CD14-positive monocyte (primary cell): ENCODE data around the gene RPS13. TPM values are rescaled to one million over a fixed set of nuclear protein-coding genes. Genes with fewer than 3 reads are reported as not detected.
"Not testable (repeated sequence)": the region's sequence is repeated elsewhere in the genome, so short reads cannot be mapped to it uniquely, and the experiment has no call there.

ENCODE experiments used
- DNase-seq, 3 donors: peaks; one replicate each; pipeline ENCODE4 v3.0.0-alpha.2; 2011 to 2022
- H2AFZ ChIP-seq: 2 replicates; pipeline ENCODE4 v1.6.0; 2012; ENCODE audit warnings: mild to moderate bottlenecking, low read depth, low read length, inconsistent platforms; ENCODE audit not compliant: insufficient read depth, poor library complexity, severe bottlenecking
- H3K27ac ChIP-seq, 2 donors: 1 replicate in 1 of 2; 2 replicates in 1 of 2; pipeline ENCODE4 v1.5.1; 2012 to 2013; ENCODE audit warnings: low read length in 2 of 2, control low read depth in 1 of 2, inconsistent platforms in 1 of 2, low read depth in 1 of 2, mild to moderate bottlenecking in 1 of 2
- H3K27me3 ChIP-seq, 2 donors: one replicate each; pipeline versions ENCODE4 v1.6.0 to v1.6.1; 2011 to 2013; ENCODE audit warnings: low read length in 2 of 2; ENCODE audit not compliant: control insufficient read depth in 2 of 2, insufficient read depth in 2 of 2
- H3K36me3 ChIP-seq, 2 donors: replicated peaks in 1 of 2; 1 replicate in 1 of 2; 2 replicates in 1 of 2; pipeline versions ENCODE4 v1.5.1 to v1.6.1; 2012 to 2013; ENCODE audit warnings: low read length in 2 of 2, control low read depth in 1 of 2, inconsistent platforms in 1 of 2, mild to moderate bottlenecking in 1 of 2; ENCODE audit not compliant: insufficient read depth in 2 of 2, control insufficient read depth in 1 of 2
- H3K4me1 ChIP-seq, 2 donors: 1 replicate in 1 of 2; 2 replicates in 1 of 2; pipeline versions ENCODE4 v1.5.1 to v1.6.1; 2012 to 2013; ENCODE audit warnings: low read length in 2 of 2, control low read depth in 1 of 2, inconsistent platforms in 1 of 2, mild to moderate bottlenecking in 1 of 2, moderate library complexity in 1 of 2; ENCODE audit not compliant: insufficient read depth in 2 of 2, control insufficient read depth in 1 of 2
- H3K4me2 ChIP-seq: replicated peaks from 2 replicates; pipeline ENCODE3; 2012; ENCODE audit warnings: low read length, moderate library complexity, mild to moderate bottlenecking; ENCODE audit not compliant: poor library complexity, severe bottlenecking; ENCODE audit errors: extremely low read depth
- H3K4me3 ChIP-seq, 3 experiments: fragments of 200-600 bp in 1 of 3; sonication (generic) in 1 of 3; replicated peaks in 1 of 3; 1 replicate in 2 of 3; 2 replicates in 1 of 3; pipeline ENCODE4 v1.5.1; 2011 to 2013; ENCODE audit warnings: low read length in 3 of 3, mild to moderate bottlenecking in 3 of 3, control low read depth in 2 of 3, low read depth in 2 of 3, inconsistent platforms in 1 of 3, moderate library complexity in 1 of 3
- H3K79me2 ChIP-seq: 2 replicates; pipeline ENCODE4 v1.6.0; 2012; ENCODE audit warnings: mild to moderate bottlenecking, control low read depth, inconsistent platforms, low read length, moderate library complexity; ENCODE audit not compliant: insufficient read depth
- H3K9ac ChIP-seq: 2 replicates; pipeline ENCODE4 v1.6.0; 2017; ENCODE audit warnings: low read length, mild to moderate bottlenecking; ENCODE audit not compliant: insufficient read depth, poor library complexity, severe bottlenecking
- H3K9me3 ChIP-seq, 2 donors: replicated peaks in 1 of 2; 1 replicate in 1 of 2; 2 replicates in 1 of 2; pipeline versions ENCODE4 v1.5.1 to v1.6.1; 2012 to 2013; ENCODE audit warnings: low read length in 2 of 2, control low read depth in 1 of 2; ENCODE audit not compliant: control insufficient read depth in 1 of 2, insufficient read depth in 1 of 2
- H4K20me1 ChIP-seq: 2 replicates; pipeline ENCODE4 v1.6.0; 2012; ENCODE audit warnings: mild to moderate bottlenecking, low read length, control low read depth, moderate library complexity; ENCODE audit not compliant: insufficient read depth
- H3K27ac Mint-ChIP-seq, 7 donors: one replicate each; pipeline ENCODE4 v1.8.0; 2020; ENCODE audit warnings: mild to moderate bottlenecking in 7 of 7, mixed read lengths in 7 of 7, moderate library complexity in 6 of 7, inconsistent platforms in 2 of 7
- H3K27me3 Mint-ChIP-seq, 3 donors: one replicate each; pipeline ENCODE4 v1.8.0; 2021 to 2022; ENCODE audit warnings: low read depth in 3 of 3, mild to moderate bottlenecking in 3 of 3, mixed read lengths in 3 of 3, moderate library complexity in 3 of 3, inconsistent platforms in 1 of 3
- H3K36me3 Mint-ChIP-seq, 2 donors: one replicate each; pipeline ENCODE4 v1.8.0; 2020; ENCODE audit warnings: mixed read lengths in 2 of 2, inconsistent platforms in 1 of 2, mild to moderate bottlenecking in 1 of 2
- H3K4me1 Mint-ChIP-seq: one replicate; pipeline ENCODE4 v1.8.0; 2020; ENCODE audit warnings: mild to moderate bottlenecking, mixed read lengths
- H3K4me3 Mint-ChIP-seq, 2 donors: one replicate each; pipeline ENCODE4 v1.8.0; 2020; ENCODE audit warnings: mild to moderate bottlenecking in 2 of 2, mixed read lengths in 2 of 2, moderate library complexity in 1 of 2
- H3K9me3 Mint-ChIP-seq, 7 donors: one replicate each; pipeline ENCODE4 v1.8.0; 2020 to 2022; ENCODE audit warnings: mixed read lengths in 7 of 7, mild to moderate bottlenecking in 6 of 7, moderate library complexity in 6 of 7, inconsistent platforms in 2 of 7
- WGBS: methylation state at CpG from one replicate; pipeline ENCODE4 v1.1.5; 2013; ENCODE audit warnings: missing lambda C conversion rate; ENCODE audit not compliant: insufficient coverage; 5-methylcytosine and 5-hydroxymethylcytosine counted together
- intact Hi-C, 2 donors: fragments of 100-400 bp; cut with micrococcal nuclease; formaldehyde crosslinking; loops; one replicate each; pipeline versions ENCODE4 v1.15.0 to v1.15.1; 2023
- polyA plus RNA-seq, 3 donors: library from polyadenylated mRNA; depleted of rRNA in 1 of 3; unstranded in 2 of 3; stranded (reverse) in 1 of 3; fragments of 300-500 nt in 2 of 3; fragments of >200 nt in 1 of 3; fragmentation: Illumina TruSeq in 2 of 3; gene quantifications; 1 replicate in 2 of 3; 2 replicates in 1 of 3; pipeline ENCODE4 v1.2.3, GENCODE V29; 2012 to 2021
- TF ChIP-seq, protein P1 (sequence below): fragments of 200-600 bp; IDR thresholded peaks from one replicate; pipeline ENCODE4 v1.8.0; 2022; ENCODE audit warnings: antibody characterized with exemption, mild to moderate bottlenecking

RPS13 gene
- polyA plus RNA-seq, 3 donors: 1,050 to 1,357 (median 1,271) TPM

GRCh38 chr11:17063171-17064002, 14.1 kb downstream of the RPS13 start:
- peak; percentile 29 to 42 (median 32) for DNase-seq
- H3K9me3 ChIP-seq: no peaks in the 10 kb centered on the region
- no peak overlapping the region for H3K9ac ChIP-seq
- H3K27me3 ChIP-seq: no peaks in the 10 kb centered on the region
- H3K36me3 Mint-ChIP-seq: no peaks in the 10 kb centered on the region
- 100% methylated on average over 2 of the region's 4 CpGs for WGBS
- peaks cover 0 to 3% (median 0%) of the 10 kb centered on the region in 7 donors for H3K9me3 Mint-ChIP-seq
- no peak overlapping the region for H3K27ac Mint-ChIP-seq
- intact Hi-C loops: loop anchor here (5.0 kb wide), 2 partner anchors 276 to 281 kb away; no protein-coding TSS in a partner anchor
- no peaks in the 10 kb centered on the region for H3K79me2 ChIP-seq
- H3K4me1 Mint-ChIP-seq: no peaks in the 10 kb centered on the region
- H3K4me2 ChIP-seq: no peak overlapping the region
- H2AFZ ChIP-seq: no peak overlapping the region
- no peaks in the 10 kb centered on the region for H4K20me1 ChIP-seq
- H3K4me3 ChIP-seq: no peak overlapping the region
- peaks cover 3 to 5% (median 4%) of the 10 kb centered on the region in 3 donors for H3K27me3 Mint-ChIP-seq
- no peak overlapping the region for H3K4me3 Mint-ChIP-seq
- H3K36me3 ChIP-seq: no peaks in the 10 kb centered on the region
- H3K27ac ChIP-seq: no peak overlapping the region
- TF ChIP-seq, protein P1, sequence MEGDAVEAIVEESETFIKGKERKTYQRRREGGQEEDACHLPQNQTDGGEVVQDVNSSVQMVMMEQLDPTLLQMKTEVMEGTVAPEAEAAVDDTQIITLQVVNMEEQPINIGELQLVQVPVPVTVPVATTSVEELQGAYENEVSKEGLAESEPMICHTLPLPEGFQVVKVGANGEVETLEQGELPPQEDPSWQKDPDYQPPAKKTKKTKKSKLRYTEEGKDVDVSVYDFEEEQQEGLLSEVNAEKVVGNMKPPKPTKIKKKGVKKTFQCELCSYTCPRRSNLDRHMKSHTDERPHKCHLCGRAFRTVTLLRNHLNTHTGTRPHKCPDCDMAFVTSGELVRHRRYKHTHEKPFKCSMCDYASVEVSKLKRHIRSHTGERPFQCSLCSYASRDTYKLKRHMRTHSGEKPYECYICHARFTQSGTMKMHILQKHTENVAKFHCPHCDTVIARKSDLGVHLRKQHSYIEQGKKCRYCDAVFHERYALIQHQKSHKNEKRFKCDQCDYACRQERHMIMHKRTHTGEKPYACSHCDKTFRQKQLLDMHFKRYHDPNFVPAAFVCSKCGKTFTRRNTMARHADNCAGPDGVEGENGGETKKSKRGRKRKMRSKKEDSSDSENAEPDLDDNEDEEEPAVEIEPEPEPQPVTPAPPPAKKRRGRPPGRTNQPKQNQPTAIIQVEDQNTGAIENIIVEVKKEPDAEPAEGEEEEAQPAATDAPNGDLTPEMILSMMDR: peak; percentile 71
- H3K4me1 ChIP-seq: no peaks in the 10 kb centered on the region

DNA sequence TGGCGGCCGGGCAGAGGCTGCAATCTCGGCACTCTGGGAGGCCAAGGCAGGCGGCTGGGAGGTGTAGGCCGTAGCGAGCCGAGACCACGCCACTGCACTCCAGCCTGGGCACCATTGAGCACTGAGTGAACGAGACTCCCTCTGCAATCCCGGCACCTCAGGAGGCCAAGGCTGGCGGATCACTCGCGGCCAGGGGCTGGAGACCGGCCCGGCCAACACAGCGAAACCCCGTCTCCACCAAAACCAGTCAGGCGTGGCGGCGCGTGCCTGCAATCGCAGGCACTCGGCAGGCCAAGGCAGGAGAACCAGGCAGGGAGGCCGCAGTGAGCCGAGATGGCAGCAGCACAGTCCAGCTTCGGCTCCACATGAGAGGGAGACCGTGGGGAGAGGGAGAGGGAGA, 26.3 kb downstream of the RPS13 start:
- H3K9me3 Mint-ChIP-seq: peaks cover 0 to 14% (median 7%) of the 10 kb centered on the region in 7 donors
- H3K27ac ChIP-seq, H3K27ac Mint-ChIP-seq, H3K4me1 Mint-ChIP-seq, H3K4me2 ChIP-seq, H3K36me3 ChIP-seq, H3K9me3 ChIP-seq, H2AFZ ChIP-seq, H3K4me3 Mint-ChIP-seq, H3K27me3 Mint-ChIP-seq, intact Hi-C loops, H3K36me3 Mint-ChIP-seq, H3K27me3 ChIP-seq, H4K20me1 ChIP-seq, H3K9ac ChIP-seq, DNase-seq, H3K79me2 ChIP-seq, H3K4me1 ChIP-seq, H3K4me3 ChIP-seq: not testable (repeated sequence)
- 92% methylated on average over 7 of the region's 27 CpGs for WGBS

DNA sequence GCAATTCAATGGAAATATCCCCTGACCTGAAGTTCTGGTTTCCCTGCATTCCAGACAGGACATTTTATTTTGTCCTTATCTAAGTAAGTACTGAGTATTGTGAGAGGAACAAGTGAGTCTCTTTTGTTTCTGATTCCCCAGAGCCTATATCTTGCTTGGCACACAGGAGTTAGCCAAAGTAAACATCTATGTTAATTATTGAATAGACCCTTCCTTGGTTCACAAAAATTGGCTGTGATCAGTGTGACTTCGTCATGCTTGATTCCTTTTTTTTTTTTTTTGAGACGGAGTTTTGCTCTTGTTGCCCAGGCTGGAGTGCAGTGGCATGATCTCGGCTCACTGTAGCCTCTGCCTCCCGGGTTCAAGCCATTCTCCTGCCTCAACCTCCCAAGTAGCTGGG, 29.0 kb downstream of the RPS13 start:
- H3K4me3 Mint-ChIP-seq: not testable (repeated sequence)

More for the DNA sequence above, 29.0 kb downstream of the RPS13 start:
- H3K27me3 ChIP-seq, H3K36me3 Mint-ChIP-seq, H3K9ac ChIP-seq, H3K4me1 ChIP-seq, H3K4me1 Mint-ChIP-seq, H2AFZ ChIP-seq, H3K9me3 ChIP-seq, DNase-seq, H3K4me3 ChIP-seq, H3K79me2 ChIP-seq, H3K4me2 ChIP-seq, H3K27ac Mint-ChIP-seq, H3K27ac ChIP-seq, intact Hi-C loops, H3K36me3 ChIP-seq, H4K20me1 ChIP-seq, H3K27me3 Mint-ChIP-seq: not testable (repeated sequence)
- H3K9me3 Mint-ChIP-seq: peaks cover 0 to 14% (median 7%) of the 10 kb centered on the region in 7 donors
- 79% methylated on average over 3 of the region's 4 CpGs for WGBS
